ENCODE measurements around the gene DAPK3.
"Not testable (repeated sequence)": the region's sequence is repeated elsewhere in the genome, so short reads cannot be mapped to it uniquely, and the experiment has no call there.

The DAPK3 gene

DNA sequence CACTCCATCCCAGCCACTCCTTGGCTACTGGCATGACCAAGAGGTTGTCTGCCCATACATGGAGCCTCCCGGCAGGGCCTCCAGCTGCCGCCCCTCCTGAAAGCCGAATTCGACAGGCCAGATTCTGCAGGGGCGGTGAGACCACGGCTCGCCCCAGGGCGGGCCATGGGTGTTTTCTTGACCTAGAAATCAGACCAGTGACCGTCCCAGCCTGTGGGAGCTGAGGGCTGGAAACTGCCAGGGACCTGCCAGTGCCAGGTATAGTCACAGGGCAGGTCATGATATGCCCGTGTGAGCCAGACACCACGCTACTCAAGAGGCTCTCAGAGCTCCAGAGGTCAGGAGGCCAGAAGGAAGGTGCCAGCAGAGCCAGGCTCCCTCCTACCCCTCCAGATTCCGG lies 16.8 kb downstream of the DAPK3 start:
- DNase-seq (ENCODE audit: low spot score), result no peak

DNA sequence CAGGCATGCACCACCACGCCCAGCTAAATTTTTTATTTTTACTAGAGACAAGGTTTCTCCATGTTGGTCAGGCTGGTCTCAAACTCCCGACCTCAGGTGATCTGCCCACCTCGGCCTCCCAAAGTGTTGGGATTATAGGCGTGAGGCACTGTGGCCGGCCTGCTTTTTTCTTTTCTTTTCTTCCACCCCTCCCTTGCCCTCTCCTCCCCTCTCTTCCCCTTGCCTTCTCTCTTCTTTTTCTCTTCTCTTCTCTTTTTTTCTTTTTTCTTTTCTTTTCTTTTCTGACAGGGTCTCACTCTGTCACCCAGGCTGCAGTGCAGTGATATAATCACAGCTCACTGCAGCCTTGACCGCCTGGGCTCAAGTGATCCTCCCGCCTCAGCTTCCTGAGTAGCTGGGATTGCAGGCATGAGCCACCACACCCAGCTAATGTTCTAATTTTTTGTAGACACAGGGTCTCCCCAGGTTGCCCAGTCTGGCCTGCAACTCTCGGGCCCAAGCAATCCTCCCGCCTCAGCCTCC lies 18.1 kb downstream of the DAPK3 start:
- not testable (repeated sequence) for DNase-seq (ENCODE audit: low spot score)

DNA sequence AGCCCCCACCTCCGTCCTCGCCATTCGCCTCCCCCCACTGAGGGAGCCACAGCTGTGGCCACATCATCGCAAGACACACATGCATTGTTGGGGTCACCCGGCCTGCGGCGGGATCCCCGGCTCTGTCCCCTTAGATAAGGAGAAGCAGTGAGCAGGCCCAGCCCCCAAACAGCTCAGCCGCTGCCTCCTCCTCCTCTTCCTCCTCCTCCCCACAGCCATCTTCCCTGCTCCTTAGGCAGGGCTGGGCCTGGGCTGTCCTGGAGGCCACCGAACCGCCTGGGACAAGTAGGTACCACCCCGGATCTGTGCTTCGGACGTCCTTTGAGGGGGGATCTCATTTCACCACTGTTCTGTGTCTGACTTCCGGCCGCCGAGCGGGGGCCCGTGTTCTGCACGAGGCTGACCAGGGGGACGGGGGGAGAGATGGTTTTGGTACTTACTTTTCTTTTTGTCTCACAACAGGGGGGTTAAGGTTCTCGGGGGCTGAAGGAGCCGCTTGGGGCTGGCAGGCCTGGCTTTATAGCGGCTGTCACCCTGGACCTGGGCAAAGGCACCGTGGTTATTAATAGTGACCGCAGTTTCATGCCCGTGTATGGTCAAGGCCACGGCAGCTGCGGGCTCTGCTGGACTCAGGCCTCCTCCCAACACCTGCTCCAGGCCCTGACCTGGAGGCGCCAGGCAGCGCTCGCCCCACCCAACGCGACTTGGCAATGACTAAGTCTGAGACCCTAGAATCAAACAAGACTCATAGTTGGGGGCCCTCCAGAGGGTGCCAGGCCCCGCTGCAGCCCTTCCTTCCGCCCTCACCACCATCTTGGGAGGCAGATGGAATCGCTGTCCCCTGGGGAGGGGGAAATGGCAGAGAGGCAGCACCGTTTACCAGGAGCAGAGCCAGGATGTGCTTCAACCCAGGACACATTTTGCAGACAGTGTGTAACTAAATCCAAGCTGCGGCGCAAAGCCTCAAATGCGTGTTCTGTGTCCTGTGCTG lies 19.7 kb downstream of the DAPK3 start:
- DNase-seq (ENCODE audit: low spot score), result no peak

DNA sequence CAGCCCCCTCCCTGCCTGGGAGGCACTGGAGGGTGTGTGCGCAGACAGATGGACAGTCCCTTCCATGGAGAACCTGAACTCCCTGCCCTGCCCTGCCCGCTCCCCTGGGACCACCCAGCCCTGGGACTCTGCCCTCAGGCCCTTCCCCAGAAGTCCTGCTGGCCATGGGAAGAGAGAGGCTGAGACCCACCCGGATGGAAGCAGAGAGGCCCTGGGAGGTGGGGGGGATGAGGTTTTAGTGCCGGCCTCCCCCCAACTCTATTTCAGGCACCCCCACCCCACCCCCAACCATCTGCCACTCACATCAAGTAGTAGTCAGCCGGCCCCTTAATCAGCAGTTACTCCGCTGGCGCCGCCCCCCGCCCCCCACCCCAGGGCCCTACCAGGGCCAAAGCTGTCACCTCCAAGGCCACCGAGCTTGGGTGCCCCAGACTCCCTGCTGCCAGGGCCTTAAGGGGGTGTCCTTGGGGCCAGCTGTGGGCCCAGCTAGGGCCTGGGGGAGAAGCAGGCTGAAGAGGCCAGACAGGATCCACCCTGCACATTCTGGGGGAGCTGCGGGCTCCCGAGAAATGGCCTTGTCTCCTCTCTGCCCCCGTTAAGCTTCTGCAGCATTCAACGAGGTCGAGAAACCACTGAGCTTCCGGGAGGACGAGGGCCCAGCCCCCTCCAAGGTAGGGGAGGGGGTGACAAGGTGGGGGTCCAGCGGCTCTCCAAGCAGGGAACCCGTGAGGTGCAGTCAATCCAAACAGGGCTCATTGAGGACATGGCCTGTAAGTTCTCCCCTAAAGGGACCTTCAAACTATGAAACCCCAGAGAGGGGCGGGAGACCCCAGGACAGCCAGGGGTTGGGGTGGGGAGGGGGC lies 20.7 kb downstream of the DAPK3 start:
- no peak for DNase-seq (ENCODE audit: low spot score)

DNA sequence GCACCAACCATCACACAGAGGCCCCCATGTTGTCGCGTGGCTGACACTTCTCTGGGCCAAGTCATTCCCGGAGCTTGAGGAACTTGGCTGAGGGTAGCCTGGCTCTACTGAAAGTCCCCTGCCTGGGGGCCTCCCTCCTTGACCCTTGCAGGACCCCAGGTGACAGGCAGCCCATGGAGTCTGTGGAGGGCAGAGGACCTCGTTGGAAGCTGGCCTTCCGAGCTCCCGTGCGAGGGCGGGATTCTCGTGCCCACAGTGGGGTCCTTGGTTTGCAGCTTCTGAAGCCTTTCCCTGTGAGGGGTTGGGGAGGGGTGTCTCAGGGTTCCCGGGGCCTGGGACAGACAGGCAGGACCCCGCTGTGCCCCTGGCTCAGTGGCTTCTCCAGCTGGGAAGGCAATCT lies 21.6 kb downstream of the DAPK3 start:
- DNase-seq (ENCODE audit: low spot score), result no peak

DNA sequence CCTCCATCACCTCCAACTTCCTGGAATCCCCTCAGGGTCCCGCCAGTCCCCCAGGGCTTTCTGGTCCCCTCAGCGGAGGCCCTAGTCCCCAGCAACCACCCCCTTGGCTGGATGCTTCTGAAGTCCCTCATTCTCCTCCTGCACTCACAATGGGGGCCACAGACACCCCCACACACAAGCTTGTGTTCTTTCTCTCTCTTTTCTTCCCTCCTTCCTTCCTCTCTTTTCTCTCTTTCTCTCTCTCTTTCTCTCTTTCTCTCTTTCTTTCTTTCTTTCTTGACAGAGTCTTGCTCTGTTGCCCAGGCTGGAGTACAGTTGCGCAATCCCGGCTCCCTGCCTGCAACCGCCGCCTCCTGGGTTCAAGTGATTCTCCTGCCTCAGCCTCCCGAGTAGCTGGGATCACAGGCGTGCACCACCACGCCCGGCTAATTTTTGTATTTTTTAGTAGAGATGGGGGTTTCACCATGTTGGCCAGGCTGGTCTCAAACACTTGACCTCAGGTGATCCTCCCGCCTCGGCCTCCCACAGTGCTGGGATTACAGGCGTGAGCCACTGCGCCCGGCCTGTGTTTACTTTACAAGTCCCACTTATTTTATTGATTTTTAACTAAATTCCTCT lies 23.5 kb downstream of the DAPK3 start:
- not testable (repeated sequence) for DNase-seq (ENCODE audit: low spot score)

DNA sequence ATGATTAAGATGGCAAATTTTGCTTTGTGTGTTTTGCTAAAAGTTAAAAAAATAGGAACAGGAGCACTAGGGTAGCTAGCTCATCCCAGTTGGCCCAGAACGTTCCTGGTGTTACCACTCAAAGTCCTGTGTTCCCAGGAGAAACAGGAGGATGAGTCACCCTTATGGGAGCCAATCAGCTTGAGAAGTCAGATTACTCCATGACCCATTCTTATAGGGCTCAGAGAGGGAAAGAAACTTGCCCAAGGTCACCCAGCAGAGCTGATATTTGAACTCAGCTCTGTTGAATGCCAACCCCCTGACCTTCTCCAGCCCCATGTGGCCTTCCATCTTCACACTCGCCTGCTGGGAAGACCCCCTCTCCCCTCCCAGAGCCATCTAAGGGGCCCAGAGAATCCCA lies 25.1 kb downstream of the DAPK3 start:
- peak; percentile 53 for DNase-seq (ENCODE audit: low spot score)

DNA sequence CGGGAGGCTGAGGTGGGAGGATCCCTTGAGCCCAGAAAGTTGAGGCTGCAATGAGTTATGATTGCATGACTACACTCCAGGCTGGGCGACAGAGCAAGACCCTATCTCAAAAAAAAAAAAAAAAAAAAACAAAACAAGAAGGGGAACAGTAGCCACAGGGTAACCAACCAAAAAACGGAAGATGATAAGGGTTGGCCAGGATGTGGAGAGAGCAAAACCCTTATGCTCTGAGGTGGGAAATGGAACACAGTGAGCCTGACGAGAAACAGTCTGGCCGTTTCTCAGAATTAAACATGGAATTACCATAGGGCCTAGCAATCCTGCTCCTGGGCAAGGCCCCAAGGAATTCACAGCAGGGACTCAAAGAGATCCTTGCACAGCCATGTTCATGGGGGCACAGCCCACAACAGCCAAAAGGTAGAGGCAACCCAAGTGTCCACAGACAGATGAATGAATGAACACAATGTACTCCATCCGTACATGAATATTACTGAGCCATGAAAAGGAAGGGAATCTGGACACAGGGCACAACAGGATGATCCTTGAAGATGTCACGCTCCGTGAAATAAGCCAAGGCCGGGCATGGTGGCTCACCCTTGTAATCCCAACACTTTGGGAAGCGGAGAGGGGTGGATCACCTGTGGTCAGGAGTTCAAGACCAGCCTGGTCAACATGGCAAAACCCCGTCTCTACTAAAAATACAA lies 26.7 kb downstream of the DAPK3 start:
- no peak for DNase-seq (ENCODE audit: low spot score)

DNA sequence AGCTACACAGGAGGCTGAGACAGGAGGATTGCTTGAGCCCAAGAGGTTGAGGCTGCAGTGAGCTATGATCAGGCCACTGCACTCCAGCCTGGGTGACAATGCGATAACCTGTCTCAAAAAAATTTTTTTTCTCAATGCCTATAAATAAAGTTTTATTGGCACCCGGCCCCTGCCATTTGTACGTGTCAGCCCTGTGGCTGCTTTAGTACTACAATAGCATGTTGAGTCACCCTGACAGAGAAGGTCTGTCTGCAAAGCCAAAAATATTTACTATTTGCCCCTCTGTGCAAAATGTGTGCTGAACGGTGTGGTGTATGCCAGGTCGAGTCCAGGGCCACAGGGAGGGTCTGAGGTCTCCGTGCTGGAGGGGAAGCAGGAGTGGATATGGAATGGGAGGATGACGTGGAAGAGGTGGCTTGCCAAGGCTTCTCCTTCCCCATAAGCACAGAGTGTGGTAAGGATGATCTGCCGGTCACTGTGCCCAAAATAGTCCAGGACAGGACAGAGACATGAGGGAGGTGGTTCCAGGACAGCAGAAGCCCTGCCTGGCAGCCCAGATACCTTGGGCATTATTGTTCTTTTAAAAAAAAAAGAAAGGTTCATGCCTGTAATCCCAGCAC lies 28.0 kb downstream of the DAPK3 start:
- no peak for DNase-seq (ENCODE audit: low spot score)

DNA sequence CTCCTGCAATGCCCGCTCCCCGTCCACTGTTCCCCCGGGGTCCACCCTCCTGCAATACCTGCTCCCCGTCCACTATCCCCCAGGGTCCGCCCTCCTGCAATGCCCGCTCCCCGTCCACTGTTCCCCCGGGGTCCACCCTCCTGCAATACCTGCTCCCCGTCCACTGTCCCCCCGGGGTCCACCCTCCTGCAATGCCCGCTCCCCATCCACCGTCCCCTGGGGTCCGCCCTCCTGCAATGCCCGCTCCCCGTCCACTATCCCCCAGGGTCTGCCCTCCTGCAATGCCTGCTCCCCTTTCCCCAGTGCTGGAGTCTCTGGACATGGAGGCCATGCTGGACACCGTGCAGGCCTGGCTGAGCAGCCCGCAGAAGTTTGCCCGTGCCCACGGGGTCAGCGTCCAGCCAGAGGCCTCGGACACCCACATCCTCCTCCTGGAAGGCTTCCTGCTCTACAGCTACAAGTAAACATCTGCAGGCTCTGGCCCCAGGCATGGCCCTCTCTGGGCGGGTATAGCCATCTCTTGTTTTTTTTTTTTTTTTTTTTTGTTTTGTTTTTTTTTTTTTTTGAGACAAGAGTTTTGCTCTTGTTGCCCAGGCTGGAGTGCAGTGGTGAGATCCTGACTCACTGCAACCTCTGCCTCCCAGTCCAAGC lies 32.5 kb downstream of the DAPK3 start:
- not testable (repeated sequence) for DNase-seq (ENCODE audit: low spot score)

DNA sequence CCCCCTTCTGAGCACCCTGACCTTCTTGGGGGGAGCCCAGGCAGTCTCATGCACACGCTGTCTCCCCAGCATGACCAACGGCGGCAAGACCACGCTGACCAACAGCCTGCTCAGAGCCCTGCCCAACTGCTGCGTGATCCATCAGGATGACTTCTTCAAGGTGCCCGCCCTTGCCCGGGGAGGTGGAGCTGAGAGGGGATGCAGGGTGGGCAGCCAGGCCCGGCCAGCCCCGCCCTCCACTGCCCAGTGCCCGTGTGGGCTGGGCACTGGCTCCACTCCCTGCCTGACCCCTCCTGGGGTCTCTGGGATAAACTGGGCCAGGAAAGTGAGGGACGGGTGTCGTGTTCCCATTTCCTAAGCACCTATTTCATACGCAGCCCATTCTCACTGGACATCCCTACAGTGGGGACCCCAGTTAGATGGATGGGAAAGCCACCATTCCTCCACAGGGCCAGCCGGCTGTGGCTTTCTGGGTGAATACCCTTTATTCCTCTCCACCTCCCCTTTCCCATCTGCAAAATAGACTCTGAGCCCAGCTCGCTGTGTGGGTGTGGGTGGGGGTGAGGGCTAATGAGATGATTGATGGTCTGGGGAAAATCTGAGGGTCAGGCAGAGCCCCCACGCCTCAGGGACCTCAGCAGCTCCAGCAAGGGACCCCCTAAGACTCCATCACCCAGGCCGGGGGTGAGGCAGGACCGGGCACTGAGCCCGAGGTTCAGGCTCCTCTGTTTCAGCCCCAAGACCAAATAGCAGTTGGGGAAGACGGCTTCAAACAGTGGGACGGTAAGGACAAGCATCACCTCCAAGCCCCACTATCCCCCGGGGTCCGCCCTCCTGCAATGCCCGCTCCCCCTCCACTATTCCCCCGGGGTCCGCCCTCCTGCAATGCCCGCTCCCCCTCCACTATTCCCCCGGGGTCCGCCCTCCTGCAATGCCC lies 34.1 kb downstream of the DAPK3 start:
- DNase-seq (ENCODE audit: low spot score), result no peak

DNA sequence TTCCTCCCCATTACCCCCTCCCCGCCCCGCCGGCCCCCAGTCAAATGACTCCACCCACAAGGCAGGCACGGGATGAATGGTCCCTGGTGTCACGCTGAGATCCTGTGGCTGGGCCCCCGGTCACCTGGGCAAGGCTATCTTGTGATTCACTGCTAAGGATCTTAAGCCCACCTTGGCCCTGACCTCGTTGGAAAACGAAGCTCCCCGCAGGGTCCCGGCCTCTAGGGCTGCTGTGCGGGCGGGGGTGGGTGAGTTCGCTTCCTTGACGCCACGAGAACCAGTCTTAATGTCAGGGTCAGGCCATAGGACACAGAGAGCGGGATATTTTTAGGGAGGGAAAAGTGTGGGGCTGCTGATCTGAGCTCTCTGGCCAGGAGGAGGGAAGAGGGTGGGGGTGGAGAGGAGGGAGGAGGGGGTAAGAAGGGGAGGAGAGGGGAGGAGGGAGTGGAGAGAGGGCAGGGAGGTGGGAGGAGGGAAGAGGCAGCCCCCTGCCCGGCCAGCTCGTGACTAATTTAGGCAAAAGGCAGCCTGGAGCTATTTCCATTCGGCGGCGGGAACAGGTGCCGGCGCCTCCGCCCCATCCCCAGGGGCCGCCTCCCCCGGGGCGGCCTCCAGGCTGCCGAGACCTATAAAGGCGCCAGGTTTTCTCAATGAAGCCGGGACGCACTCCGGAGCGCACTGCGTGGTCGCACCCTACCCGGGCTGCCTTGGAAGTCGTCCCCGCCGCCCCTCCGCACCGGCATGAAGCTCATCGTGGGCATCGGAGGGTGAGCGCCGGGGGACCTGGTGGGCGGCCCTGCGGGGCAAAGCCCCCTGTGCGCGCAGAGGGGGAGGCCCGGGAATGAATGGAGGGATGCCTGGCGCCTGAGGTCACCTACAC lies 37.7 kb downstream of the DAPK3 start, which contains the start of gene NMRK2:
TSS of gene NMRK2 (plus strand) at position 139 of the 880 bp plus-strand sequence. CDS start at position 742, 603 bp downstream.
- DNase-seq (ENCODE audit: low spot score), result no peak

DNA sequence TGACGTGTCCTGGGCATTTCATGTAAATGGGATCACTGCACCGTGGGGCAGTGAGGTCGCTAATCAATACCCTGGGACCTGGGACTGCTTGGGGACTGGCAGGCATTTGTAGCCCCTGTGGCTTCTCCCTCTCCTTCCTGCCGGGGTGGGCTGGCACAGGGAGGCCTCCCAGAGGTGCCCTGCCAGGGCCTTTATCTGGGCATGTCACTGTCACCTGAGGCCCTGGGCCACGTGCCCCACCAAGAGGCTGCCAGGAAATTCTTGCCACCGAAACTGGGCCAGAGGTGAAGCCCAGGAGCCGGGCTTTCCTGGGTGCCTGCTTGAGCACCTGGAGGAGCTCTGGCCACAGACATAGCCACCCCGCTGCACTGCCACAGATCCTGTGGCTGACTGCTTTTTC lies 39.9 kb downstream of the DAPK3 start:
- no peak for DNase-seq (ENCODE audit: low spot score)

DNA sequence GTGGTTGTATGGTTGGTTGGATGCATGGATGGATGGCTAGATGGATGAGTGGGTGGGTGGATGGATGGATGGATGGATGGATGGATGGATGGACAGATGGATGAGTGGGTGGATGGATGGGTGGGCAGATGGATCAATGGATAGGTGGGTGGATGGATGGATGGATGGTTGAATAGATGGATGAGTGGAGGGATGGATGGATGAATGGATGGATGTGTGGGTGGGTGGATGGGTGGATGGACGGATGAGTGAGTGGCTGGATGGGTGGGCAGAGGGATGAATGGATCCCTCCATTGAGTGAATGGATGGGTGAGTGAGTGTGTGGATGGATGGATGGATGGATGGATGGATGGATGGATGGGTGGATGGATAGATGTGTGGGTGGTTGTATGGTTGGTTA lies 47.0 kb downstream of the DAPK3 start:
- no peak for DNase-seq (ENCODE audit: low spot score)

DNA sequence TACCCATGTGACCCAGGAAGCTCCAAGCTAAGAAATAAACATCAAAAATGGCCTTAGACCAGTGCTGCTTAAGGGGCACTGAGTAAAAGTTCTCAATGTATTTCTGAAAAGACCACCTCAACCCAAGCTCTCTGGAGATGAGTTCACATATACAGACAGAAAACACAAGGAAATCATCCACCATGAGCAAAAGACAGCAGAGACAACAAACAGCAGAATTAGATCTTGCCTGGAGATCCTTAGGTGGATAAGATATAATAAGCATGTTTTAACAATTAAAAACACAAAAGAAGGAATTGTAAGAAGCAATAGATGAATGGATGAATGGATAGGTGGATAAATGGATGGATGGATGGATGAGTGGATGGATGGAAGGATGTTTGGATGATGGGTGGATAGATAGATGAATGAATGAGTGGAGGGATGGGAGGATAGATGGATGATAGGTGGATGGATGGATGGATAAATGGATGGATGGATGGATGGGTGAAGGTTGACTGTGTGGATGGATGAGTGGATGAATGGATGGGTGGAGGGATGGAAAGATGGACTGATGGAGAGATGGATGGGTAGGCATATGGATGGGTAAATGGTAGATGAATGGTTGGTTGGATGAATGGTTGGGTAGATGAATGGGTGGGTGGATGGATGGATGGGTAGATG lies 47.7 kb downstream of the DAPK3 start:
- DNase-seq (ENCODE audit: low spot score), result no peak

DNA sequence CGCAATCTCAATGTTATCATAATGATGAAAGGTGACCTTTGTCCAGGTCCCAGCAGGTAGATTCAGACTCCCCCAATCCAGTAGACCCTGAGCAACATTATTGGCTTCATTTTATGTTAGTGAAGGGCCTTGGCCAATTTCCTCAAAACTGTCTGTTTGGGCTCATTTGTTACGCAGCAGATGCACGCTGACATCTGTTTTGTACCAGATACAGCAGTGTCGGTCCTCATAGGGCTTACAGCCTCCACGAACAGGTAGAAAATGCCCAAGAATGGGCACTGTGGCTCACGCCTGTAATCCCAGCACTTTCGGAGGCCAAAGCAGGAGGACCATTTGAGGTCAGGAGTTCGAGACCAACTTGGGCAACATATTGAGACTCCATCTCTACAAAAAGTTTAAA lies 51.1 kb downstream of the DAPK3 start:
- no peak for DNase-seq (ENCODE audit: low spot score)

DNA sequence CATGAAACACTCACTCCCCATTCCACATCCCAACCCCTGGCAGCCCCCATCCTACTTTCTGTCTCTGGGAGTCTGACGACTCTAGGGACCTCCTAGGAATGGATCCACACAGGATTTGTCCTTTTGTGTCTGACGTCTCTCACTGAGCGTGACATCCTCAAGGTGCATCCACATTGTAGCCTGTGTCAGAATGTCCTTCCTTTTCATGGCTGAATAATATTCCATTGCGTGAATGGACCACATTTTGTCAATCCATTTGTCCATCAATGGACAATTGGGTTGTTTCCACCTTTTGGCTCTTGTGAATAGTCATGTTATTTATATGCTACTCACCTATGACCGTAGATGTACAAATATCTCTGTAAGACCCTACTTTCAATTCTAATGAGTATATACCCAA lies 54.9 kb downstream of the DAPK3 start:
- no peak for DNase-seq (ENCODE audit: low spot score)

DNA sequence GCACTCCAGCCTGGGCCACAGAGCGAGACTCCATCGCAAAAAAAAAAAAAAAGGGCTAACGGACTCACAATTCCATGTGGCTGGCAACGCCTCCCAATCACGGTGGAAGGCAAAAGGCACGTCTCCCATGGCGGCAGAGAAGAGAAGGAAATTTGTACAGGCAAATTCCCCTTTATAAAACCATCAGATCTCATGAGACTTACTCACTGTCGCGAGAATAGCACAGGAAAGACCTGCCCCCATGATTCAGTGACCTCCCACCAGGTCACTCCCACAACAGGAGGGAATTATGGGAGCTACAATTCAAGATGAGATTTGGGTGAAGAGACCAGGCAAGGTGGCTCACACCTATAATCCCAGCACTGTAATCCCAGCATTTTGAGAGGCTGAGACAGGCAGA lies 56.7 kb downstream of the DAPK3 start:
- no peak for DNase-seq (ENCODE audit: low spot score)

All from GM03348 (cell line).